GM10248 (cell line): ENCODE measurements around the gene C5orf46.

Experiments used
- CTCF ChIA-PET: fragments of 300-600 bp; sonication (Branson Sonifier 250); formaldehyde crosslinking; extraction: SDS; loops from one replicate; lab custom pipeline; 2021; ENCODE audit warnings: antibody characterized with exemption; lab: Yijun Ruan, JAX
- POLR2A ChIA-PET: fragments of 350-650 bp; sonication (Branson Sonifier 250); formaldehyde crosslinking; extraction: SDS; loops from one replicate; lab custom pipeline; 2020; ENCODE audit warnings: antibody characterized with exemption; lab: Yijun Ruan, JAX
- DNase-seq: peaks from one replicate; pipeline ENCODE4 v3.0.0; 2012; ENCODE audit errors: extremely low spot score
- CTCF ChIP-seq: IDR thresholded peaks from 2 replicates; pipeline ENCODE4 v1.5.1; 2012; ENCODE audit warnings: mild to moderate bottlenecking, low read depth; ENCODE audit errors: extremely low read depth, missing control alignments, control extremely low read depth

C5orf46 gene

GRCh38 chr5:147930769-147931168 lies 24.4 kb upstream of the C5orf46 start:
- ChIA-PET POLR2A (no interaction called here), CTCF (interaction anchor here (0.9 to 1.2 kb wide), 2 partner anchors 9 to 44 kb away, joined by 3 read pairs; no protein-coding TSS in a partner anchor)
- TF ChIP-seq CTCF, result no peak
- DNase-seq, result peak; percentile 14

GRCh38 chr5:147927901-147928300 lies 21.6 kb upstream of the C5orf46 start:
- POLR2A ChIA-PET, result no interaction called here

GRCh38 chr5:147925020-147925419 lies 18.7 kb upstream of the C5orf46 start:
- TF ChIP-seq CTCF, result no peak
- CTCF ChIA-PET, result no interaction called here
- POLR2A ChIA-PET, result no interaction called here
- no peak for DNase-seq

More at GRCh38 chr5:147927901-147928300, 21.6 kb upstream of the C5orf46 start:
- no peak for DNase-seq
- CTCF ChIA-PET, result interaction anchor here (1.0 to 1.1 kb wide), 2 partner anchors 9 to 1187 kb away, joined by 3 to 5 read pairs; no protein-coding TSS in a partner anchor
- no peak for TF ChIP-seq CTCF

GRCh38 chr5:147921136-147921535 lies 14.8 kb upstream of the C5orf46 start:
- DNase-seq, result no peak
- POLR2A ChIA-PET, result no interaction called here
- CTCF ChIA-PET, result interaction anchor here (1.0 kb wide), 1 partner anchor 9 kb away, joined by 3 read pairs; no protein-coding TSS in a partner anchor
- no peak for TF ChIP-seq CTCF

- ChIA-PET POLR2A (no interaction called here), CTCF (no interaction called here)
- TF ChIP-seq CTCF, result no peak
- DNase-seq, result no peak
Measured at GRCh38 chr5:147920420-147921030, 14.2 kb upstream of the C5orf46 start.

- ChIA-PET CTCF (interaction anchor here (2.2 kb wide), 1 partner anchor 9 kb away, joined by 5 read pairs; no protein-coding TSS in a partner anchor), POLR2A (no interaction called here)
Measured at GRCh38 chr5:147918899-147919298, 12.6 kb upstream of the C5orf46 start.

More at GRCh38 chr5:147918899-147919298, 12.6 kb upstream of the C5orf46 start:
- TF ChIP-seq CTCF, result no peak
- DNase-seq, result no peak
